ENCODE results near the gene CDK5RAP2.

DNA sequence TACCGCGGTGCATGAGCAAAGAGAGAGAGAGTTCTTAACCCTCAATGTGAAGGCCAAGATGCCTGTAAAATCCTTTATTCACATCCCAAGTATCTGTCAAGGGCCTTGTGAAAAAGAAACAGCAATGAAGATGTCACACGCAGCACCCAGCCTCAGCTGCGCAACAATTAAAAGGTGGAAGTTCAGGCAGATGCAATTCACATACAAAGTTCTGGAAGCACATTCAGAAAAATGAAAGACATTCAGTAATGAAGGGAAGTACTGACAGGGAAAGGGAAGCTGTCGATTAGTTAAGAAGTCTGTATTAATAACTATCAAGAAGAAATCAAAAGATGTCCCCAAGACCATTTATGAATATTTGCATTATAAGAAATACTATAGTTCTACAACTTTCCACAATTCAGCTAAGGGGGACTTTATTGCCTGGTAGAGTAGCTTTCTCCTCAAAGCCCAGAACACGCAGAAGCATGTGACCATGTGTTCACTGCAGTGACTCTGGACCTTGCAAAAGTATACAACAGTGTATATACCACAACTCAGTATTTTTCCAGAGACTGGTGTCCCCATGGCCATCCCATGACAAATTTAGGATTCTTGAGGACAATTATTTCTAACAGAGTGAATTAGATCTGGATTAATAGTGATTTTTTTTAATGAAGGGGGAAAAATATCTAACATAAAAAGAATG is 137.5 kb downstream of the CDK5RAP2 start:
- TF ChIP-seq CTCF (IDR thresholded peaks at IDR 0.05) (no peak), POLR2A (IDR thresholded peaks at IDR 0.05) (no peak)
